B cell (primary cell): ENCODE measurements around the gene PXMP4. TPM values are rescaled to one million over a fixed set of nuclear protein-coding genes. Genes with fewer than 3 reads are reported as not detected.

Source experiments
- ATAC-seq: fragments of 200-7000 bp; cut with Tn5 transposase; one replicate; pipeline ENCODE4 v1.10.0; 2021; ENCODE audit warnings: low read depth, mild to moderate bottlenecking, moderate number of reproducible peaks, moderate library complexity
- CTCF ChIA-PET: fragments of 350-600 bp; sonication (Branson Sonifier 250); formaldehyde crosslinking; loops from one replicate; lab custom pipeline; 2021; ENCODE audit warnings: antibody characterized with exemption, inconsistent platforms; lab: Charles Lee
- POLR2A ChIA-PET: fragments of 350-600 bp; sonication (Branson Sonifier 250); formaldehyde crosslinking; loops from one replicate; lab custom pipeline; 2021; ENCODE audit warnings: antibody characterized with exemption; lab: Charles Lee
- DNase-seq: peaks from one replicate; pipeline ENCODE4 v3.0.0; 2013
- H2AFZ ChIP-seq: 2 replicates; pipeline ENCODE4 v1.6.1; 2012; ENCODE audit warnings: mild to moderate bottlenecking, low read depth, low read length; ENCODE audit not compliant: insufficient read depth, poor library complexity, severe bottlenecking
- H3K27ac ChIP-seq, 2 donors: 1 replicate in 1 of 2; 2 replicates in 1 of 2; pipeline ENCODE4 v1.5.1; 2012 to 2013; ENCODE audit warnings: low read length in 2 of 2, mild to moderate bottlenecking in 2 of 2, moderate library complexity in 1 of 2
- H3K27me3 ChIP-seq, 4 experiments: fragments of 200-600 bp in 1 of 4; sonication (generic) in 1 of 4; replicated peaks in 1 of 4; 1 replicate in 2 of 4; 2 replicates in 2 of 4; pipeline versions ENCODE4 v1.6.1 to v1.7.0; 2013 to 2016; ENCODE audit warnings: low read length in 3 of 4, mild to moderate bottlenecking in 2 of 4, mixed read lengths in 1 of 4, moderate library complexity in 1 of 4; ENCODE audit not compliant: insufficient read depth in 4 of 4, control insufficient read depth in 3 of 4; ENCODE audit errors: control extremely low read depth in 1 of 4
- H3K36me3 ChIP-seq, 2 experiments: replicated peaks in 1 of 2; 1 replicate in 1 of 2; 2 replicates in 1 of 2; pipeline versions ENCODE4 v1.6.1 to v1.7.1; 2013; ENCODE audit warnings: low read length in 1 of 2; ENCODE audit not compliant: insufficient read depth in 2 of 2, control insufficient read depth in 1 of 2; ENCODE audit errors: control extremely low read depth in 1 of 2, extremely low read depth in 1 of 2
- H3K4me1 ChIP-seq, 2 donors: fragments of 200-600 bp in 1 of 2; sonication (generic) in 1 of 2; 1 replicate in 1 of 2; 2 replicates in 1 of 2; pipeline versions ENCODE4 v1.5.1 to v1.6.1; 2013 to 2017; ENCODE audit warnings: low read length in 2 of 2; ENCODE audit not compliant: control insufficient read depth in 2 of 2, insufficient read depth in 2 of 2
- H3K4me2 ChIP-seq: replicated peaks from 2 replicates; pipeline ENCODE3; 2012; ENCODE audit warnings: mild to moderate bottlenecking, low read depth, low read length; ENCODE audit not compliant: poor library complexity, severe bottlenecking
- H3K4me3 ChIP-seq, 5 experiments: fragments of 200-600 bp in 1 of 5; sonication (generic) in 1 of 5; 1 replicate in 3 of 5; 2 replicates in 2 of 5; pipeline versions ENCODE4 v1.5.1 to v1.7.0; 2011 to 2016; ENCODE audit warnings: low read length in 4 of 5, mild to moderate bottlenecking in 4 of 5, low read depth in 2 of 5, control low read depth in 1 of 5, moderate library complexity in 1 of 5; ENCODE audit not compliant: insufficient read depth in 1 of 5; ENCODE audit errors: control extremely low read depth in 1 of 5, extremely low read depth in 1 of 5
- H3K79me2 ChIP-seq: fragments of 200-600 bp; sonication (generic); one replicate; pipeline ENCODE4 v1.6.0; 2016; ENCODE audit warnings: low read length; ENCODE audit not compliant: control insufficient read depth, insufficient read depth
- H3K9ac ChIP-seq: fragments of 200-600 bp; sonication (generic); 2 replicates; pipeline ENCODE4 v1.6.1; 2017; ENCODE audit warnings: mild to moderate bottlenecking, low read length, moderate library complexity
- H3K9me3 ChIP-seq, 3 donors: one replicate each; pipeline versions ENCODE4 v1.6.1 to v1.7.1; 2013; ENCODE audit warnings: low read length in 2 of 3; ENCODE audit not compliant: control insufficient read depth in 2 of 3, insufficient read depth in 1 of 3; ENCODE audit errors: control extremely low read depth in 1 of 3
- H4K20me1 ChIP-seq: 2 replicates; pipeline ENCODE4 v1.6.0; 2012; ENCODE audit warnings: mild to moderate bottlenecking, low read length; ENCODE audit not compliant: insufficient read depth, control insufficient read depth, poor library complexity, severe bottlenecking
- H3K27ac Mint-ChIP-seq: one replicate; pipeline ENCODE4 v1.8.0; 2021; ENCODE audit warnings: mixed read lengths
- H3K27me3 Mint-ChIP-seq: one replicate; pipeline ENCODE4 v1.8.0; 2021; ENCODE audit warnings: mixed read lengths
- H3K4me1 Mint-ChIP-seq: one replicate; pipeline ENCODE4 v1.8.0; 2021; ENCODE audit warnings: mixed read lengths
- H3K4me3 Mint-ChIP-seq: one replicate; pipeline ENCODE4 v1.8.0; 2021; ENCODE audit warnings: mixed read lengths
- H3K9me3 Mint-ChIP-seq: one replicate; pipeline ENCODE4 v1.8.0; 2022; ENCODE audit warnings: mixed read lengths; ENCODE audit not compliant: insufficient read depth
- EZH2 ChIP-seq: IDR thresholded peaks from 2 replicates; pipeline ENCODE4 v1.6.1; 2012; ENCODE audit warnings: borderline replicate concordance, low read depth, mild to moderate bottlenecking, moderate library complexity, low read length; ENCODE audit not compliant: insufficient read depth, poor library complexity, severe bottlenecking
- WGBS: methylation state at CpG from one replicate; pipeline ENCODE4 v1.1.5; 2013; ENCODE audit warnings: missing lambda C conversion rate; ENCODE audit not compliant: insufficient coverage; 5-methylcytosine and 5-hydroxymethylcytosine counted together
- intact Hi-C: fragments of 100-400 bp; cut with micrococcal nuclease; formaldehyde crosslinking; loops from one replicate; pipeline ENCODE4 v1.10.0; 2022
- polyA plus RNA-seq: library from polyadenylated mRNA; depleted of rRNA; stranded (reverse); fragments of >200 nt; gene quantifications from 2 replicates; pipeline ENCODE4 v1.2.3, GENCODE V29; 2012
- total RNA-seq, 2 donors: library from RNA; stranded (reverse); fragments of 120-200 nt in 1 of 2; gene quantifications; 1 replicate in 1 of 2; 2 replicates in 1 of 2; pipeline versions ENCODE4 v1.2.3 to v1.2.4, GENCODE V29; 2013 to 2022
- TF ChIP-seq, protein P1 (sequence below): fragments of 200-600 bp; IDR thresholded peaks from one replicate; pipeline ENCODE4 v1.8.0; 2022; ENCODE audit warnings: antibody characterized with exemption, mild to moderate bottlenecking

The PXMP4 gene
- total and polyA plus RNA-seq, 2 donors (not counting 1 experiment from before 2014, with no cell fraction given): 5.0 to 6.6 TPM

DNA sequence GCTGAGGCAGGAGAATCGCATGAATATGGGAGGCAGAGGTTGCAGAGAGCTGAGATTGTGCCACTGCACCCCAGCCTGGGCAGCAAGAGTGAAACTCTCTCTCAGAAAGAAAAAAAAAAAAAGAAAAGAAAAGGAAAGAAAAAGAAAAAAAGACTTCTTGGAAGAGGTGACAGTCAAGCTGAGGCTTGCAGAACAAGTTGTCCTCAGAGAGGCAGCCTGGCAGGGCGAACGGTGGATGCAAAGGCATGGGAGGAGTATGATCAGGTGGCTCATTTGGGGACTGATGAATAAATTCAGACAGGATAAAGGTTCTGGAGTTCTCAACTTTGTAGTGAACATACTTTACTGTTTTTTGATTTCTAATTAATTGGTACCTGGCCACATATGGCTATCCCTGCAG is 24.1 kb upstream of the PXMP4 start:
- H3K27ac ChIP-seq: no peak overlapping the region
- no peak for ATAC-seq
- intact Hi-C loops: no loop called here
- peaks cover 5% of the 10 kb centered on the region for H3K4me1 Mint-ChIP-seq
- TF ChIP-seq, protein P1, sequence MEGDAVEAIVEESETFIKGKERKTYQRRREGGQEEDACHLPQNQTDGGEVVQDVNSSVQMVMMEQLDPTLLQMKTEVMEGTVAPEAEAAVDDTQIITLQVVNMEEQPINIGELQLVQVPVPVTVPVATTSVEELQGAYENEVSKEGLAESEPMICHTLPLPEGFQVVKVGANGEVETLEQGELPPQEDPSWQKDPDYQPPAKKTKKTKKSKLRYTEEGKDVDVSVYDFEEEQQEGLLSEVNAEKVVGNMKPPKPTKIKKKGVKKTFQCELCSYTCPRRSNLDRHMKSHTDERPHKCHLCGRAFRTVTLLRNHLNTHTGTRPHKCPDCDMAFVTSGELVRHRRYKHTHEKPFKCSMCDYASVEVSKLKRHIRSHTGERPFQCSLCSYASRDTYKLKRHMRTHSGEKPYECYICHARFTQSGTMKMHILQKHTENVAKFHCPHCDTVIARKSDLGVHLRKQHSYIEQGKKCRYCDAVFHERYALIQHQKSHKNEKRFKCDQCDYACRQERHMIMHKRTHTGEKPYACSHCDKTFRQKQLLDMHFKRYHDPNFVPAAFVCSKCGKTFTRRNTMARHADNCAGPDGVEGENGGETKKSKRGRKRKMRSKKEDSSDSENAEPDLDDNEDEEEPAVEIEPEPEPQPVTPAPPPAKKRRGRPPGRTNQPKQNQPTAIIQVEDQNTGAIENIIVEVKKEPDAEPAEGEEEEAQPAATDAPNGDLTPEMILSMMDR: no peak
- no peak for TF ChIP-seq EZH2
- no peaks in the 10 kb centered on the region for H3K27me3 Mint-ChIP-seq
- ChIA-PET POLR2A (no interaction called here), CTCF (interaction anchor here (0.6 kb wide), 1 partner anchor 11 kb away, joined by 3 read pairs; no protein-coding TSS in a partner anchor)
- no peak overlapping the region for H2AFZ ChIP-seq
- H3K4me3 Mint-ChIP-seq: no peak overlapping the region
- H3K79me2 ChIP-seq: peaks cover 7% of the 10 kb centered on the region
- H3K27ac Mint-ChIP-seq: no peak overlapping the region
- DNase-seq: no peak
- no peaks in the 10 kb centered on the region for H3K27me3 ChIP-seq
- WGBS: 100% methylated on average over 2 of the region's 3 CpGs
- H3K4me3 ChIP-seq: no peak overlapping the region
- no peaks in the 10 kb centered on the region for H3K9me3 Mint-ChIP-seq
- H3K9me3 ChIP-seq: peaks cover 0 to 2% (median 0%) of the 10 kb centered on the region in 3 donors
- H3K36me3 ChIP-seq: peaks cover 0 to 14% of the 10 kb centered on the region in 2 experiments
- H3K4me1 ChIP-seq: no peaks in the 10 kb centered on the region
- H4K20me1 ChIP-seq: no peaks in the 10 kb centered on the region
- H3K4me2 ChIP-seq: no peak overlapping the region
- no peak overlapping the region for H3K9ac ChIP-seq

DNA sequence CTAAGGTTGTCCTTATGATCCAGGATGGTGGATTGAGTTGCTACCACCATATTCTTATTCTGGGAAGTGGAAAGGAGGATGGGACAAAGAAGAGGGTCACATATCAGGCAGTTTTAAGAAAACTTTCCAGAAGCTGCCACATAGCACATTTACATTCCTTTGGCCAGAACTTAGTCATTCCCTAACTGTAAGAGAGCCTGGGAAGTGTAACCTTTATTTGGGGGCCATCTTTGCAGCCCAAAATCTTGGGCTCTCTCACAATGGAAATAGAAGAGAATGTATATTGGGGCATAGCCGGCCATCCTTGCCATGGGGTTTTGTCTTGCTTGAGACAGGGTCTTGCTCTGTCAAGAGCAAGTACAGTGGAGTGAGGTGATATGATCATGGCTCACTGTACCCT is 20.1 kb upstream of the PXMP4 start:
- H4K20me1 ChIP-seq: no peaks in the 10 kb centered on the region
- H3K9ac ChIP-seq: no peak overlapping the region
- no peak for DNase-seq
- no peak overlapping the region for H3K4me3 ChIP-seq
- POLR2A ChIA-PET: no interaction called here
- peaks cover 9% of the 10 kb centered on the region for H3K79me2 ChIP-seq
- no peaks in the 10 kb centered on the region for H3K4me1 ChIP-seq
- CTCF ChIA-PET: interaction anchor here (0.7 kb wide), 1 partner anchor 299 kb away, joined by 3 read pairs; no protein-coding TSS in a partner anchor
- intact Hi-C loops: no loop called here
- TF ChIP-seq, protein P1: no peak
- no peak for TF ChIP-seq EZH2
- no peak overlapping the region for H3K27ac ChIP-seq
- peaks cover 0 to 3% of the 10 kb centered on the region in 2 experiments for H3K36me3 ChIP-seq
- no peak overlapping the region for H2AFZ ChIP-seq
- no peak overlapping the region for H3K4me2 ChIP-seq
- no peak overlapping the region for H3K4me3 Mint-ChIP-seq
- peaks cover 5% of the 10 kb centered on the region for H3K9me3 Mint-ChIP-seq
- no peak overlapping the region for H3K27ac Mint-ChIP-seq
- peaks cover 6% of the 10 kb centered on the region for H3K4me1 Mint-ChIP-seq
- H3K27me3 ChIP-seq: no peaks in the 10 kb centered on the region
- peaks cover 1 to 24% (median 15%) of the 10 kb centered on the region in 3 donors for H3K9me3 ChIP-seq
- H3K27me3 Mint-ChIP-seq: no peaks in the 10 kb centered on the region
- WGBS: 100% methylated on average over 1 of the region's 1 CpG
- no peak for ATAC-seq
